HepG2 (cell line): ENCODE results near the gene TMEM80. TPM values are rescaled to one million over a fixed set of nuclear protein-coding genes. Genes with fewer than 3 reads are reported as not detected.
A peak's percentile ranks its signal among the peaks of the same experiment; 100 is the strongest.

Source experiments
- ATAC-seq: fragments of 200-7000 bp; cut with Tn5 transposase; 3 replicates; pipeline ENCODE4 v1.9.1; 2020; ENCODE audit warnings: mild to moderate bottlenecking, moderate library complexity
- BruUV-seq: library from RNA; stranded (reverse); fragments of 400-500 nt; replicated peaks from 2 replicates; lab custom pipeline; 2021; lab: Mats Ljungman, UMichigan
- CTCF ChIA-PET: fragments of 300-600 bp; formaldehyde crosslinking; extraction: SDS; loops from one replicate; lab custom pipeline; 2021; ENCODE audit warnings: low total read pairs, inconsistent platforms, low intra/inter-chr PET ratio; lab: Yijun Ruan, JAX
- POLR2A ChIA-PET: fragments of 350-600 bp; sonication (Branson Sonifier 250); formaldehyde crosslinking; loops from one replicate; lab custom pipeline; 2020; ENCODE audit warnings: antibody characterized with exemption, inconsistent platforms; lab: Yijun Ruan, JAX
- DNase-seq: peaks from one replicate; pipeline ENCODE4 v3.0.0-alpha.2; 2015; ENCODE audit warnings: low spot score
- FAIRE-seq: peaks from 3 replicates; lab custom pipeline; 2011; peaks lifted over from hg19 to GRCh38; lab: Jason Lieb, UNC
- H2AFZ ChIP-seq: one replicate; pipeline ENCODE4 v1.6.1; 2011; ENCODE audit warnings: low read length, inconsistent platforms
- H3K27ac ChIP-seq: fragments of 300-600 bp; 3 replicates; pipeline ENCODE4 v1.8.0; 2011; ENCODE audit warnings: mixed run types, mild to moderate bottlenecking, mixed read lengths, low read length, inconsistent platforms; ENCODE audit not compliant: insufficient read depth; ENCODE audit errors: extremely low read length
- H3K27me3 ChIP-seq, 2 experiments: fragments of 200-600 bp in 1 of 2; 2 replicates in 1 of 2; 3 replicates in 1 of 2; pipeline versions ENCODE4 v1.6.0 to v1.8.0; 2011; ENCODE audit warnings: low read length in 2 of 2, mild to moderate bottlenecking in 2 of 2, moderate library complexity in 2 of 2, inconsistent platforms in 1 of 2; ENCODE audit not compliant: insufficient read depth in 2 of 2, control insufficient read depth in 1 of 2
- H3K36me3 ChIP-seq, 2 experiments: fragments of 200-600 bp in 1 of 2; replicated peaks in 1 of 2; 2 replicates in 1 of 2; 3 replicates in 1 of 2; pipeline versions ENCODE4 v1.5.1 to v1.8.0; 2011; ENCODE audit warnings: low read length in 2 of 2, inconsistent platforms in 1 of 2; ENCODE audit not compliant: insufficient read depth in 2 of 2, control insufficient read depth in 1 of 2
- H3K4me1 ChIP-seq: 2 replicates; pipeline ENCODE4 v1.5.1; 2012; ENCODE audit warnings: low read length, inconsistent platforms; ENCODE audit not compliant: insufficient read depth
- H3K4me2 ChIP-seq: 2 replicates; pipeline ENCODE4 v1.6.0; 2011; ENCODE audit warnings: low read depth, low read length, inconsistent platforms
- H3K4me3 ChIP-seq, 3 experiments: fragments of 200-600 bp in 1 of 3; sonication (generic), shearing (Covaris generic) in 1 of 3; replicated peaks in 1 of 3; 2 replicates each; pipeline ENCODE4 v1.5.1; 2011 to 2016; ENCODE audit warnings: low read length in 3 of 3, inconsistent platforms in 2 of 3, low read depth in 2 of 3, mild to moderate bottlenecking in 2 of 3, control low read depth in 1 of 3, mixed read lengths in 1 of 3; ENCODE audit not compliant: insufficient read depth in 1 of 3
- H3K79me2 ChIP-seq: one replicate; pipeline ENCODE4 v1.6.1; 2011; ENCODE audit warnings: low read length, inconsistent platforms; ENCODE audit not compliant: insufficient read depth
- H3K9ac ChIP-seq: 2 replicates; pipeline ENCODE4 v1.6.0; 2011; ENCODE audit warnings: mild to moderate bottlenecking, low read depth, low read length, inconsistent platforms; ENCODE audit not compliant: insufficient read depth
- H3K9me3 ChIP-seq: 2 replicates; pipeline ENCODE4 v1.5.1; 2012; ENCODE audit warnings: mild to moderate bottlenecking, low read length
- H4K20me1 ChIP-seq: 2 replicates; pipeline ENCODE4 v1.6.0; 2011; ENCODE audit warnings: inconsistent platforms, mild to moderate bottlenecking, low read length, moderate library complexity; ENCODE audit not compliant: insufficient read depth
- CBFB ChIP-seq: sonication (generic); formaldehyde crosslinking; IDR thresholded peaks from 2 replicates; pipeline ENCODE4 v1.4.0; 2020; ENCODE audit warnings: missing genetic modification reagents
- ERF ChIP-seq: IDR thresholded peaks from 2 replicates; pipeline ENCODE4 v1.6.1; 2018; ENCODE audit warnings: missing biosample characterization, missing genetic modification reagents
- FOXO4 ChIP-seq: sonication (generic); formaldehyde crosslinking; conservative IDR thresholded peaks from 2 replicates; pipeline ENCODE4 v1.8.1; 2023; ENCODE audit warnings: missing genetic modification reagents
- KDM3A ChIP-seq: IDR thresholded peaks from 2 replicates; pipeline ENCODE4 v1.6.1; 2018; ENCODE audit warnings: low read depth, missing compliant biosample characterization
- KLF16 ChIP-seq, 2 experiments: sonication (generic) in 1 of 2; formaldehyde crosslinking in 1 of 2; IDR thresholded peaks; 2 replicates each; pipeline versions ENCODE4 v1.6.1 to v1.8.0; 2016 to 2023; ENCODE audit warnings: missing genetic modification reagents in 2 of 2, missing compliant biosample characterization in 1 of 2
- NFATC3 ChIP-seq: sonication (generic); formaldehyde crosslinking; IDR thresholded peaks from 2 replicates; pipeline ENCODE4 v1.5.1; 2020; ENCODE audit warnings: mild to moderate bottlenecking, missing genetic modification reagents
- REPIN1 ChIP-seq: sonication (generic); formaldehyde crosslinking; IDR thresholded peaks from 2 replicates; pipeline ENCODE4 v1.8.0; 2022; ENCODE audit warnings: missing genetic modification reagents, low read depth, mild to moderate bottlenecking, borderline replicate concordance
- SMAD3 ChIP-seq: sonication (generic); formaldehyde crosslinking; IDR thresholded peaks from 2 replicates; pipeline ENCODE4 v1.4.0; 2020; ENCODE audit warnings: missing genetic modification reagents
- SPEN ChIP-seq: sonication (generic); formaldehyde crosslinking; IDR thresholded peaks from 2 replicates; pipeline ENCODE4 v1.5.1; 2020; ENCODE audit warnings: low read depth, mild to moderate bottlenecking, missing genetic modification reagents
- ZBTB25 ChIP-seq: IDR thresholded peaks from 2 replicates; pipeline ENCODE4 v1.6.1; 2018; ENCODE audit warnings: missing genetic modification reagents
- ZNF160 ChIP-seq: sonication (generic); formaldehyde crosslinking; IDR thresholded peaks from 2 replicates; pipeline ENCODE4 v1.8.0; 2022; ENCODE audit warnings: mild to moderate bottlenecking, inconsistent platforms, missing genetic modification reagents
- ZNF264 ChIP-seq: sonication (generic); formaldehyde crosslinking; IDR thresholded peaks from 2 replicates; pipeline ENCODE4 v1.4.0; 2020; ENCODE audit warnings: missing genetic modification reagents
- ZNF484 ChIP-seq: sonication (generic); formaldehyde crosslinking; IDR thresholded peaks from 2 replicates; pipeline ENCODE4 v1.5.1; 2020; ENCODE audit warnings: mild to moderate bottlenecking, low read depth, missing genetic modification reagents, borderline replicate concordance
- WGBS: methylation state at CpG from one replicate; pipeline ENCODE4 v1.1.6; 2017; ENCODE audit warnings: low lambda C conversion rate; 5-methylcytosine and 5-hydroxymethylcytosine counted together
- in situ Hi-C: cut with HindIII; loops from 2 replicates; pipeline ENCODE4 v1.10.0; 2017; ENCODE audit warnings: low pct_unique_long_range_greater_than_20kb; ENCODE audit not compliant: extremely low pct_ligation_motif_present
- intact Hi-C: fragments of 100-400 bp; cut with micrococcal nuclease; formaldehyde crosslinking; loops from one replicate; pipeline ENCODE4 v1.10.0; 2022; ENCODE audit not compliant: unreplicated experiment
- polyA plus RNA-seq, 8 experiments: library from polyadenylated mRNA; depleted of rRNA in 3 of 8; stranded (reverse) in 7 of 8; unstranded in 1 of 8; fragments of >200 nt; fragmentation: Illumina TruSeq in 4 of 8; extraction: Trizol in 4 of 8; gene quantifications; 2 replicates each; pipeline versions ENCODE4 v1.2.1 to v1.2.3, GENCODE V29; 2011 to 2016; ENCODE audit warnings: low read depth in 4 of 8, missing spikeins in 1 of 8, mixed read lengths in 1 of 8; ENCODE audit not compliant: insufficient read depth in 1 of 8
- total RNA-seq, 5 experiments: library from RNA; depleted of rRNA; stranded (reverse); fragments of >200 nt; fragmentation: Illumina TruSeq; extraction: Trizol; gene quantifications; 2 replicates each; pipeline ENCODE4 v1.2.3, GENCODE V29; 2016; ENCODE audit warnings: low read depth in 1 of 5
- TF ChIP-seq, protein P1 (sequence below): sonication (generic); IDR thresholded peaks from 2 replicates; pipeline ENCODE4 v1.6.1; 2016; ENCODE audit warnings: low read depth, borderline replicate concordance
- TF ChIP-seq, protein P2 (sequence below): sonication (generic); formaldehyde crosslinking; IDR thresholded peaks from 2 replicates; pipeline ENCODE4 v1.5.0; 2020; ENCODE audit warnings: missing genetic modification reagents

Gene TMEM80
- total and polyA plus RNA-seq, 2 of the 13 experiments (the other 11 are each of a cell fraction or from before 2014, with no cell fraction given): 5.6 to 17.1 TPM

GRCh38 chr11:727281-727701, 31.7 kb downstream of the TMEM80 start (continued):
- TF ChIP-seq FOXO4: 0 out of 2 replicates have a peak, but pooled peaks have one; percentile 35

DNA sequence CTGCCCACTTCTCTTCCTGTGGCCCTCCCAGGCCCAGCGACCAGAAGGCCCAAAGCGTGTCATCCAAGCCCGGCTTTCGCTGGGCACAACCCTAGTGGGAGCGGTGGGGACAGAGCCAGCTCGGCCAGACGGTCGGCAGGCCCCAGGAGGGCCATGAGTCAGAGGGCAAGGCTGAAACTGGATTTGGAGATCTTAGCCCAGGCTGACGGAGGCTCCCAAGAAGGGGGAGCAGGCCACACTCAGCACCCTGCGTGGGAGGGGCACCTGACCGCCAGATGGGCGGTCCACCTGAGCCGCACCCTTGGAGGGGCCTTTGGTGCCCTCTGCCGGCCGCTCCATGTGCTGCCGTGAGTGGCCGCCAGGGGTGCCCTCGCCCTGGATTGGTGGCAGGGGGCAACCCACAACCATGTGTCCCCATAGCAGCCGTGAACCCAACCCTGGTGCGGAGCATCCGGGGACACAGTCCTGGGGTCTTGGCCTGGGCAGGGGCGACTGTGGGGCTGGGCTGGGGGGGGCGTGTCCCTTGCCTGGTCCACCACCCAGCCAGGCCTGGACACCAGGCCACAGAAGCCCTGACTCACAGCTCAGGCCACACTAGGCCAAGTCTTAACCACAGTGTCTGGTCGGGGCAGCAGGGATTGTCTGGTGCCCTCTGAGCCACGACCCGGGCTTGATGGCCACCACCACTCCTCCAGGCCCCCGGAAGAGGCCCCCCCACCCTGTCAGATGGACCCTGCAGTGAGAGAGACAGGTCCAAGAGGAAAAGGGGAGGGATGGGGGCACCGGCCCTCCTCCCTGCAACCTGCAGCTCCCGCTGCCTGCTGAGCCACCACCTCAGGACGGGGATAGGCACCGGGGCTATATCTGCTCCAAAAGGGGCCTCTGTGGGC, 32.5 kb downstream of the TMEM80 start:
- intact Hi-C loops: loop anchor here (1.0 to 2.0 kb wide), 3 partner anchors 21 to 35 kb away; partner anchors contain the start of gene EPS8L2
- ATAC-seq (peak; percentile 80), FAIRE-seq (peak; percentile 37), DNase-seq (peak; percentile 73)
- no peaks in the 10 kb centered on the region for H3K9me3 ChIP-seq
- CTCF ChIA-PET: interaction anchor here (0.8 to 2.3 kb wide), 7 partner anchors 19 to 173 kb away, joined by 3 to 20 read pairs (median 7); partner anchors contain the start of genes DEAF1, SLC25A22, TALDO1 and TMEM80
- H3K4me3 ChIP-seq: peak overlapping the region; percentile 19 to 70 (median 43); a peak in 3 of 6 replicates
- H4K20me1 ChIP-seq: no peaks in the 10 kb centered on the region; the same call in 1 of the 2 replicates
- WGBS: no CpG with 5 or more reads among the region's 31 CpGs
- POLR2A ChIA-PET: interaction anchor here (1.0 to 12.6 kb wide), 10 partner anchors 11 to 173 kb away, joined by 3 to 203 read pairs (median 5); partner anchors contain the start of genes DEAF1, EPS8L2, RPLP2 and TALDO1
- H2AFZ ChIP-seq: no peak overlapping the region
- H3K27me3 ChIP-seq: peaks cover 0 to 3% of the 10 kb centered on the region in 2 experiments; a peak in 1 of 5 replicates
- peaks cover 38% of the 10 kb centered on the region for H3K4me1 ChIP-seq
- H3K79me2 ChIP-seq: no peaks in the 10 kb centered on the region
- peak overlapping the region; percentile 62 for H3K27ac ChIP-seq
- H3K4me2 ChIP-seq: peak overlapping the region; percentile 81
- peak overlapping the region; percentile 68 for H3K9ac ChIP-seq
- peaks cover 16 to 28% of the 10 kb centered on the region in 2 experiments for H3K36me3 ChIP-seq
- no TSS peak for BruUV-seq
- in situ Hi-C loops: loop anchor here (5.0 kb wide), 1 partner anchor 71 kb away; no protein-coding TSS in a partner anchor
- peak; percentile 48; the same call in 1 of the 2 replicates for TF ChIP-seq ZBTB25
- TF ChIP-seq ERF: peak; percentile 60; the same call in 1 of the 2 replicates
- TF ChIP-seq REPIN1 (CRISPR knock-in tag): peak; percentile 87
- peak; percentile 88; the same call in 1 of the 2 replicates for TF ChIP-seq KDM3A (CRISPR knock-in tag)
- TF ChIP-seq NFATC3 (CRISPR knock-in tag): 0 out of 2 replicates have a peak, but pooled peaks have one; percentile 49
- TF ChIP-seq ZNF264 (CRISPR knock-in tag): 0 out of 2 replicates have a peak, but pooled peaks have one; percentile 36
- 0 out of 2 replicates have a peak, but pooled peaks have one; percentile 46 for TF ChIP-seq SMAD3 (CRISPR knock-in tag)
- TF ChIP-seq ZNF160 (CRISPR knock-in tag): 0 out of 2 replicates have a peak, but pooled peaks have one; percentile 22
- TF ChIP-seq, protein P1, sequence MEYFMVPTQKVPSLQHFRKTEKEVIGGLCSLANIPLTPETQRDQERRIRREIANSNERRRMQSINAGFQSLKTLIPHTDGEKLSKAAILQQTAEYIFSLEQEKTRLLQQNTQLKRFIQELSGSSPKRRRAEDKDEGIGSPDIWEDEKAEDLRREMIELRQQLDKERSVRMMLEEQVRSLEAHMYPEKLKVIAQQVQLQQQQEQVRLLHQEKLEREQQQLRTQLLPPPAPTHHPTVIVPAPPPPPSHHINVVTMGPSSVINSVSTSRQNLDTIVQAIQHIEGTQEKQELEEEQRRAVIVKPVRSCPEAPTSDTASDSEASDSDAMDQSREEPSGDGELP: peak; percentile 70; the same call in 1 of the 2 replicates
- TF ChIP-seq, protein P2, sequence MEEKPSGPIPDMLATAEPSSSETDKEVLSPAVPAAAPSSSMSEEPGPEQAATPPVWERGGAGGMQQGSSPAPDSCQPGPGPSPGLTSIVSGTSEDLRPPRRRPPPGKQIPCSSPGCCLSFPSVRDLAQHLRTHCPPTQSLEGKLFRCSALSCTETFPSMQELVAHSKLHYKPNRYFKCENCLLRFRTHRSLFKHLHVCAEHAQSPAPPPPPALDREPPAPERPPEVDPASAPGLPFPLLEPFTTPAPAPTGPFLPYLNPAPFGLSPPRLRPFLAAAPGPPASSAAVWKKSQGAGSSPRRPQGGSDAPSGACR (CRISPR knock-in tag): no peak
- peak; percentile 76 for TF ChIP-seq SPEN (CRISPR knock-in tag)
- peak in 1 of 2 experiments; percentile 41; a peak in 1 of 4 replicates for TF ChIP-seq KLF16 (CRISPR knock-in tag; IDR thresholded peaks at IDR 0.05)
- TF ChIP-seq ZNF484: no peak
- peak; percentile 65; the same call in 1 of the 2 replicates for TF ChIP-seq CBFB (CRISPR knock-in tag)
